Measurements from ENCODE around the gene RNF175.

Gene RNF175

GRCh38 chr4:153791746-153792617 is 32.2 kb upstream of the RNF175 start:
- peaks cover 100% of the 10 kb centered on the region for H3K27me3 ChIP-seq
- no peak overlapping the region for H3K27ac ChIP-seq
- H3K4me3 ChIP-seq (ENCODE audit: low read depth in 1 of 2, low read length in 1 of 2), result no peak overlapping the region
- H3K4me1 ChIP-seq (ENCODE audit: control insufficient read depth in 1 of 2, insufficient read depth in 1 of 2, low read depth in 1 of 2, low read length in 1 of 2), result peaks cover 4 to 8% of the 10 kb centered on the region in 2 experiments
- no peaks in the 10 kb centered on the region for H3K36me3 ChIP-seq
- TF ChIP-seq, protein P1, sequence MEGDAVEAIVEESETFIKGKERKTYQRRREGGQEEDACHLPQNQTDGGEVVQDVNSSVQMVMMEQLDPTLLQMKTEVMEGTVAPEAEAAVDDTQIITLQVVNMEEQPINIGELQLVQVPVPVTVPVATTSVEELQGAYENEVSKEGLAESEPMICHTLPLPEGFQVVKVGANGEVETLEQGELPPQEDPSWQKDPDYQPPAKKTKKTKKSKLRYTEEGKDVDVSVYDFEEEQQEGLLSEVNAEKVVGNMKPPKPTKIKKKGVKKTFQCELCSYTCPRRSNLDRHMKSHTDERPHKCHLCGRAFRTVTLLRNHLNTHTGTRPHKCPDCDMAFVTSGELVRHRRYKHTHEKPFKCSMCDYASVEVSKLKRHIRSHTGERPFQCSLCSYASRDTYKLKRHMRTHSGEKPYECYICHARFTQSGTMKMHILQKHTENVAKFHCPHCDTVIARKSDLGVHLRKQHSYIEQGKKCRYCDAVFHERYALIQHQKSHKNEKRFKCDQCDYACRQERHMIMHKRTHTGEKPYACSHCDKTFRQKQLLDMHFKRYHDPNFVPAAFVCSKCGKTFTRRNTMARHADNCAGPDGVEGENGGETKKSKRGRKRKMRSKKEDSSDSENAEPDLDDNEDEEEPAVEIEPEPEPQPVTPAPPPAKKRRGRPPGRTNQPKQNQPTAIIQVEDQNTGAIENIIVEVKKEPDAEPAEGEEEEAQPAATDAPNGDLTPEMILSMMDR (IDR thresholded peaks at IDR 0.05), result no peak
- no peaks in the 10 kb centered on the region for H3K9me3 ChIP-seq

- Histone ChIP-seq H3K4me1 (ENCODE audit: control insufficient read depth in 1 of 2, insufficient read depth in 1 of 2, low read depth in 1 of 2, low read length in 1 of 2) (peaks cover 4 to 8% of the 10 kb centered on the region in 2 experiments), H3K27ac (no peak overlapping the region), H3K36me3 (no peaks in the 10 kb centered on the region), H3K27me3 (peaks cover 100% of the 10 kb centered on the region), H3K9me3 (no peaks in the 10 kb centered on the region), H3K4me3 (ENCODE audit: low read depth in 1 of 2, low read length in 1 of 2) (no peak overlapping the region)
- TF ChIP-seq, protein P1 (IDR thresholded peaks at IDR 0.05), result no peak
These were observed 31.2 kb upstream of the RNF175 start for GRCh38 chr4:153790962-153791551.

GRCh38 chr4:153790500-153790865 is 30.7 kb upstream of the RNF175 start:
- TF ChIP-seq, protein P1 (IDR thresholded peaks at IDR 0.05), result no peak

GRCh38 chr4:153789741-153790499 is 30.1 kb upstream of the RNF175 start:
- TF ChIP-seq, protein P1 (IDR thresholded peaks at IDR 0.05), result no peak
- Histone ChIP-seq H3K9me3 (no peaks in the 10 kb centered on the region), H3K27ac (no peak overlapping the region), H3K27me3 (peaks cover 100% of the 10 kb centered on the region), H3K36me3 (no peaks in the 10 kb centered on the region), H3K4me1 (ENCODE audit: control insufficient read depth in 1 of 2, insufficient read depth in 1 of 2, low read depth in 1 of 2, low read length in 1 of 2) (peaks cover 4 to 8% of the 10 kb centered on the region in 2 experiments), H3K4me3 (ENCODE audit: low read depth in 1 of 2, low read length in 1 of 2) (no peak overlapping the region)

More at GRCh38 chr4:153790500-153790865, 30.7 kb upstream of the RNF175 start:
- H3K4me1 ChIP-seq (ENCODE audit: control insufficient read depth in 1 of 2, insufficient read depth in 1 of 2, low read depth in 1 of 2, low read length in 1 of 2), result peaks cover 4 to 8% of the 10 kb centered on the region in 2 experiments
- no peaks in the 10 kb centered on the region for H3K9me3 ChIP-seq
- no peak overlapping the region for H3K27ac ChIP-seq
- H3K4me3 ChIP-seq (ENCODE audit: low read depth in 1 of 2, low read length in 1 of 2), result no peak overlapping the region
- H3K36me3 ChIP-seq, result no peaks in the 10 kb centered on the region
- peaks cover 100% of the 10 kb centered on the region for H3K27me3 ChIP-seq

- TF ChIP-seq, protein P1 (IDR thresholded peaks at IDR 0.05), result no peak
- Histone ChIP-seq H3K9me3 (no peaks in the 10 kb centered on the region), H3K4me3 (ENCODE audit: low read depth in 1 of 2, low read length in 1 of 2) (no peak within 1 kb of the TSS), H3K27me3 (peaks cover 100% of the 10 kb centered on the region), H3K4me1 (ENCODE audit: control insufficient read depth in 1 of 2, insufficient read depth in 1 of 2, low read depth in 1 of 2, low read length in 1 of 2) (peaks cover 4 to 8% of the 10 kb centered on the region in 2 experiments), H3K36me3 (no peaks in the 10 kb centered on the region), H3K27ac (no peak within 1 kb of the TSS)
These were observed 28.8 kb upstream of the RNF175 start, which contains the start of gene SFRP2 for GRCh38 chr4:153788413-153789276. SFRP2 (minus strand) TSS chr4:153789083; CDS start chr4:153788835, 248 bp downstream.
